GM18511 (cell line): ENCODE data around the gene DZIP1.

Experiments used
- ATAC-seq: cut with Tn5 transposase; IDR thresholded peaks from one replicate; pipeline ENCODE4 v1.9.1; 2021; ENCODE audit warnings: mild to moderate bottlenecking, moderate library complexity; ENCODE audit not compliant: unreplicated experiment

Gene DZIP1

DNA sequence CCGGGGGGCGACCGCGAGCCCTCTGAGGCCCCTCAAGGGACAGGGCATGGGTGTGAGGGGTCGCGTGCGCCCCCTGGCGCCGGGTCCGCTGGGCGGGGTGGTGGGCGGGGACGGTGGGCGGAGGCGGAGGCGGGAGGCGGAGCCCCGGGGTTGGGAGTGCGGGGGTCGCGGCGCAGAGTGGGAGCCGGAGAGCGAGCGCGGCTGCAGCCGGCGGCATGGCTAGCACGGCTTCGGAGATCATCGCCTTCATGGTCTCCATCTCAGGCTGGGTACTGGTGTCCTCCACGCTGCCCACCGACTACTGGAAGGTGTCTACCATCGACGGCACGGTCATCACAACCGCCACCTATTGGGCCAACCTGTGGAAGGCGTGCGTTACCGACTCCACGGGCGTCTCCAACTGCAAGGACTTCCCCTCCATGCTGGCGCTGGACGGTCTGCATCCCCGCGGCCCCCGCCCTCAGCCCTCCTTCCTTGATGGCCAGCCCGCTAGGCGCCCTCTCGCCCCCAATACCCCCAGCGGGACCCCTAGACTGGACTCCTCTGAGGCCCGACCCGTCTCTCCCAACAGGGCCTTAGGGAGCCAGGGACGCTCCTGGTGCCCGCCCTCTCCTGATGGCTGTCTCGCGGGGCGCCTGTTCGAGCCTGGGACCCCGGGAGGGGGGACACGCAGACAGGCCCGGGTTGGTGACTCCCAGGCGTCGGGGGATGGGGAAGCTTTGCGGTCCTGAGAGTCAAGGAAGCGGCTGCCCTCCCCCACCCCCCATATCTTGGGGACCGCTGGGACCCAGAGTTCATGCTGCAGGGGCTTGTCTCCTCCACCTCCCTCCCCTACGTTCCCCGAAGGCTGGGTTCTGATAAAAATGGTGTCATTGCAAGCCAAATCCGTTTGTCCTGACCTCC lies 91.7 kb downstream of the DZIP1 start, which contains the start of gene CLDN10:
TSS of gene CLDN10 (plus strand) at position 182 of the 903 bp plus-strand sequence. CDS start at position 216, 34 bp downstream.
- no peak for ATAC-seq

GRCh38 chr13:95552208-95552538 lies 92.3 kb downstream of the DZIP1 start:
- ATAC-seq, result no peak

GRCh38 chr13:95547531-95548167 lies 96.9 kb downstream of the DZIP1 start:
- ATAC-seq, result no peak

DNA sequence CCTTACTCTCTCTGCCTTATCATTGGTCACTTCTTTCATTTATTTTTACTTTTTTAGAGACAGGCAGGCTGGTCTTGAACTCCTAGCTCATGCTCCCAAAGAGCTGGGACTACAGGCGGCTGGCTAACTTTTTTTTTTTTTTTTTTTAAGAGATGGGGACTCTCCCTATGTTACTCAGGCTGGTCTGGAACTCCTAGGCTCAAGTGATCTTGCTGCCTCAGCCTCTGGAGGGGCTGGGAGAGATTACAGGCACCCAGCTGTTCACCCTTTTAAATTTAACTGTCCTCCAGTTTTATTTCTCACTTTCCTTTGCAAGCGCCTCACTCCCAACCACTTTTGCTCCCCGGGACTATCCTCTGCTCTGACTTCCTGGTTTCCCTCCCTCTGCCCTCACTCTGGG lies 97.6 kb downstream of the DZIP1 start:
- no peak for ATAC-seq

GRCh38 chr13:95544293-95544692 lies 100.2 kb downstream of the DZIP1 start:
- no peak for ATAC-seq

DNA sequence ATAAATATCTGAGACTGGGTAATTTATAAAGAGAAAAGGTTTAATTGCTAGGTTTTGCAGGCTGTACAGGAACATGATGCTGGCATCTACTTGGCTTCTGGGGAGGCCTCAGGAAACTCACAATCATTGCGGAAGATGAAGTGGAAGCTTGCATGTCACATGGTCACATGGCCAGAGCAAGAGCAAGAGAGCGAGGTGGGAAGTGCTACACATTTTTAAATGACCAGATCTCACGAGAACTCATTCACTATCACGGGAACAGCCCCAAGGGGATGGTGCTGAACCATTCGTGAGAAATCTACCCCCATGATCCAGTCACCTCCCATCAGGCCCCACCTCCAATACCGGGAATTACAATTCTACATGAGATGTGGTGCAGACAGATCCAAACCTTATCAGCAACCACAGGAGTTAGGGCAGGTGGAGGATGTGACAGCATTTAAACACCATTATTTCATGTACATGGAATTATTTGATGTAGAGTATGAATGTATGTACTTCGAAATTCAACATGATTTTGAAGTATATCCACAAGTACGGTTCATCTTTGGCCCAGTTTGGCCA lies 102.5 kb downstream of the DZIP1 start:
- no peak for ATAC-seq

DNA sequence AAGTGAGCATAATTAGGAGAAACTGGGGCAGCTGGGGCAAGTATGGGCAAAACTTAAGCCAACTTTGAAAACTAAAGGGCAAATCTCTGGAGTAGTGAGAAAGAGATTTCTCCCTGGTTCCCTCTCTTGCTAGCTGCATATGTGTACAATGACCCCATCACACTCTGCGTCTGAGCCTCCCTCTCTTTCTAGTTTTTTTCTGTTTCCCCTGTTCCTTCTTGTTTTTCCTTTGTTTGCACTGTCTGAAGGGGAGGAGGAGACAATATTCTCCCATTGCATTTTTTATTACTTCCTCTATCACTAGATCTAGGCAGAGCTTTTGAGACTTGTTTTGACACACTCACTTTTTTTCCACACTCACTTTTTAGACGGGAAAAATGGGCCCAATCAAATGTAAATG lies 103.2 kb downstream of the DZIP1 start:
- ATAC-seq, result no peak

DNA sequence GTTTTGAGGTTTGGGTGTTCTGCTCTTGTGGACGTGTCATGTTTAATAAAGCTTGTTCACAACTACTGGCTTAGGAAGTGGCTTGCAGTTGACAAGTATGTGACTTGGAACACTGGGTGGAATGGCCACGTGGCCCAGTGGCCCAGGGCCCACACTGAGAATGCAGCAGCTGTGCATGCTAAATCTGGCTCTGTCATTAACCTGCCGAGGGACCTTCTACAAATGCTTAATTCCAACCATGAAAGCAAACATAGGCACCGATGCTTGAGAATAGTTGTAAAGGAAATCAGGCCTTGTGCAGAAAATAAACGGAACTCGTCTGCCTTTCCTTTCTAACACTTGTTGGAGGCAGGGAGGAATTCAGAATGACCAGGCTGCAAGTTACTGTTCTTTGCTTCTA lies 103.6 kb downstream of the DZIP1 start:
- no peak for ATAC-seq

- peak; percentile 41 for ATAC-seq
Observed at GRCh38 chr13:95536632-95537241, 107.8 kb downstream of the DZIP1 start.

DNA sequence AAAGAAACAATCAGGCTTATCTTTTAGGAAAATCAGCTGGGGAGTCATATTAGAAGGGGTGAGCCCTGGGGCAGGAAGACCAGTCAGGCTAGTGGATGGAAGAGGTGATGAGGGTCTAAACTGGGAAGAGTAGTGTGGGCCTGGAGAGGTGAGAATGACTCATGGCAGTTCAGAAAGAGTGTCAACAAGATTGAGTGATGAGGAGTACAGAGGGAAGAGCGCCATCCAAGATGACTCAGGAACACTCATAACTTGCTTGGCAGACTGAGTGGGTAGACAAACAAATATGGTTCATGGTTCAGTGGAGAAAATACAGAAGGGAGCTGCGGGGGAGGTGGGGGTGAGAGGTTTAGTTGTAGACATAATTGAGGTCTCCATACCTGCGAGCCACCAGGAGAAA lies 109.3 kb downstream of the DZIP1 start:
- peak; percentile 46 for ATAC-seq

DNA sequence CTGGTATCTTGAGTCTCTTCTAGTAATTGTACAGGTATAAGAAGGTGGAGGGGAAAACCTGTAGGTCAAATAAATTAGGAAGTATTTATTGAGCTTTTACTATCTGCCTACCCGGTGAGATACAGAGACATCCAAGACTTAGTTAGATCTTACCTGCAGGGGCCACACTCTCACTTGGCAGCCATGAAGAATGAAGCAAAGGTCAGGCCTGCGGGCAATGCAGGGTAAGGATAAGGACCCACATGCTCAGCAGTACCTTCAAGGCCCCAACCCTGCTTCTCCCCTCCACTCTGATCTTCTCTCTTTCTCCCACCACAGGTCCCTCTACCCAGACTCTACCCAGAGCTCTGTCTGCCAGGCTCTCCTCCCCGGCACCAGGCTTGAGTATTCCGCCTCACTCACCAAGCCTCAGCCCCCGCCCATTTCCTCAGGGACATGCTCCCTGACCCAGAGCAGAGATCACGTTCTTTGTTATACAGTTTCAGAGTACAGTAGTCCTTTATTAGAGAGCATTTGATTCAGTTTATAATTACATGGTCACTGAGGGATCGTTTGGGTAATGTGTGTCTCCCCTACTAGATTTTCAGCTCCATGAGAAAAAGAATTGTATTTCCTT lies 110.9 kb downstream of the DZIP1 start:
- ATAC-seq, result no peak

- no peak for ATAC-seq
Observed at GRCh38 chr13:95530178-95530577, 114.3 kb downstream of the DZIP1 start.
